GM23338 (cell line): ENCODE data around the gene PRSS48. TPM values are rescaled to one million over a fixed set of nuclear protein-coding genes. Genes with fewer than 3 reads are reported as not detected.

Source experiments
- ATAC-seq: fragments of 200-7000 bp; cut with Tn5 transposase; 3 replicates; pipeline ENCODE4 v1.9.1; 2020
- DNase-seq: peaks from one replicate; pipeline ENCODE4 v3.0.0-alpha.2; 2015; ENCODE audit warnings: low spot score
- H2AFZ ChIP-seq: fragments of 200-600 bp; sonication (generic); 2 replicates; pipeline ENCODE4 v1.8.0; 2016; ENCODE audit warnings: antibody characterized with exemption, mild to moderate bottlenecking, moderate library complexity
- H3F3A ChIP-seq: fragments of 200-600 bp; sonication (generic); replicated peaks from 2 replicates; pipeline ENCODE4 v1.8.0; 2017; ENCODE audit warnings: antibody characterized with exemption, mixed run types, low read depth
- H3K27ac ChIP-seq: fragments of 200-600 bp; sonication (generic); 2 replicates; pipeline ENCODE4 v1.6.1; 2016; ENCODE audit warnings: low read depth
- H3K27me3 ChIP-seq: fragments of 200-600 bp; sonication (generic); 2 replicates; pipeline ENCODE4 v1.8.0; 2016; ENCODE audit warnings: mild to moderate bottlenecking, mixed run types, moderate library complexity; ENCODE audit not compliant: insufficient read depth
- H3K36me3 ChIP-seq: fragments of 200-600 bp; sonication (generic); 2 replicates; pipeline ENCODE4 v1.8.0; 2016; ENCODE audit warnings: mild to moderate bottlenecking; ENCODE audit not compliant: insufficient read depth
- H3K4me1 ChIP-seq: fragments of 200-600 bp; sonication (generic); 2 replicates; pipeline ENCODE4 v1.8.0; 2016; ENCODE audit warnings: mild to moderate bottlenecking, moderate library complexity; ENCODE audit not compliant: insufficient read depth
- H3K4me2 ChIP-seq: fragments of 200-600 bp; sonication (generic); 2 replicates; pipeline ENCODE4 v1.7.1; 2017; ENCODE audit warnings: mixed run types
- H3K4me3 ChIP-seq: fragments of 200-600 bp; sonication (generic); 2 replicates; pipeline ENCODE4 v1.6.1; 2016; ENCODE audit warnings: mixed run types
- H3K79me2 ChIP-seq: fragments of 200-600 bp; sonication (generic); replicated peaks from 2 replicates; pipeline ENCODE4 v1.8.0; 2017; ENCODE audit warnings: mild to moderate bottlenecking; ENCODE audit not compliant: insufficient read depth
- H3K9me2 ChIP-seq: fragments of 200-600 bp; sonication (generic); 2 replicates; pipeline ENCODE4 v1.8.0; 2017; ENCODE audit not compliant: insufficient read depth
- H4K20me1 ChIP-seq: fragments of 200-600 bp; sonication (generic); replicated peaks from 2 replicates; pipeline ENCODE4 v1.8.0; 2017; ENCODE audit warnings: mild to moderate bottlenecking; ENCODE audit not compliant: insufficient read depth
- H3K27ac Mint-ChIP-seq: 2 replicates; pipeline ENCODE4 v1.8.0; 2020; ENCODE audit warnings: inconsistent platforms, mild to moderate bottlenecking, moderate library complexity, mixed read lengths
- H3K27me3 Mint-ChIP-seq: 3 replicates; pipeline ENCODE4 v1.8.0; 2022; ENCODE audit warnings: low read depth, mild to moderate bottlenecking, moderate library complexity, mixed read lengths, inconsistent platforms; ENCODE audit not compliant: insufficient read depth, poor library complexity
- H3K36me3 Mint-ChIP-seq: 3 replicates; pipeline ENCODE4 v1.8.0; 2021; ENCODE audit warnings: low read depth, mild to moderate bottlenecking, inconsistent platforms, moderate library complexity, mixed read lengths
- H3K4me1 Mint-ChIP-seq: 3 replicates; pipeline ENCODE4 v1.8.0; 2020; ENCODE audit warnings: mild to moderate bottlenecking, inconsistent platforms, mixed read lengths
- H3K4me3 Mint-ChIP-seq: 3 replicates; pipeline ENCODE4 v1.8.0; 2021; ENCODE audit warnings: moderate library complexity, mild to moderate bottlenecking, inconsistent platforms, mixed read lengths
- H3K9me3 Mint-ChIP-seq: 3 replicates; pipeline ENCODE4 v1.8.0; 2020; ENCODE audit warnings: moderate library complexity, mild to moderate bottlenecking, inconsistent platforms, mixed read lengths
- CREB1 ChIP-seq: fragments of 250-450 bp; sonication (Bioruptor Pico); IDR thresholded peaks from 2 replicates; pipeline ENCODE4 v1.5.0; 2020; ENCODE audit warnings: low read depth, mild to moderate bottlenecking, moderate library complexity
- EZH2 ChIP-seq: fragments of 200-600 bp; sonication (generic); IDR thresholded peaks from one replicate; pipeline ENCODE4 v1.8.0; 2017; ENCODE audit warnings: antibody characterized with exemption, mild to moderate bottlenecking, low read depth; ENCODE audit not compliant: unreplicated experiment
- EZH2phosphoT487 ChIP-seq: fragments of 200-600 bp; sonication (generic); IDR thresholded peaks from one replicate; pipeline ENCODE4 v1.8.1; 2018; ENCODE audit warnings: antibody characterized with exemption; ENCODE audit not compliant: unreplicated experiment
- JUNB ChIP-seq: IDR thresholded peaks from one replicate; pipeline ENCODE4 v1.6.1; 2016; ENCODE audit warnings: antibody characterized with exemption; ENCODE audit not compliant: unreplicated experiment
- NANOG ChIP-seq: IDR thresholded peaks from 2 replicates; pipeline ENCODE4 v1.6.1; 2016; ENCODE audit warnings: antibody characterized with exemption, borderline replicate concordance
- POLR2AphosphoS5 ChIP-seq: IDR thresholded peaks from 2 replicates; pipeline ENCODE4 v1.6.1; 2016; ENCODE audit warnings: antibody characterized with exemption, low read depth
- STAT1 ChIP-seq: IDR thresholded peaks from one replicate; pipeline ENCODE4 v1.6.1; 2016; ENCODE audit warnings: antibody characterized with exemption; ENCODE audit not compliant: unreplicated experiment
- ZNF114 ChIP-seq: fragments of 250-450 bp; sonication (Bioruptor Pico); IDR thresholded peaks from 2 replicates; pipeline ENCODE4 v1.5.0; 2020; ENCODE audit warnings: mild to moderate bottlenecking, moderate library complexity
- ZNF331 ChIP-seq: fragments of 250-450 bp; sonication (Bioruptor Pico); IDR thresholded peaks from 2 replicates; pipeline ENCODE4 v1.5.0; 2020; ENCODE audit warnings: low read depth, mild to moderate bottlenecking, moderate library complexity
- polyA plus RNA-seq: library from polyadenylated mRNA; unstranded; fragments of >200 nt; fragmentation: Nextera tagmentation; extraction: Ambion mirVana; gene quantifications from 2 replicates; pipeline ENCODE4 v1.2.1, GENCODE V29; 2016
- total RNA-seq: library from RNA; depleted of rRNA; stranded (reverse); fragments of >200 nt; shearing (Covaris generic); gene quantifications from 2 replicates; pipeline ENCODE4 v1.2.3, GENCODE V29; 2014
- TF ChIP-seq, protein P1 (sequence below): IDR thresholded peaks from 2 replicates; pipeline ENCODE4 v1.6.1; 2016; ENCODE audit warnings: antibody characterized with exemption
- TF ChIP-seq, protein P2 (sequence below): fragments of 250-450 bp; sonication (Bioruptor Pico); IDR thresholded peaks from 2 replicates; pipeline ENCODE4 v1.5.0; 2020; ENCODE audit warnings: mild to moderate bottlenecking, moderate library complexity
- TF ChIP-seq, protein P3 (sequence below), 2 experiments: fragments of 200-600 bp in 1 of 2; sonication (generic) in 1 of 2; conservative IDR thresholded peaks; 2 replicates each; pipeline versions ENCODE4 v1.5.1 to v1.6.1; 2016 to 2017; ENCODE audit warnings: antibody characterized with exemption in 2 of 2, low read depth in 2 of 2, mild to moderate bottlenecking in 2 of 2, moderate library complexity in 1 of 2
- TF ChIP-seq, protein P4 (sequence below): IDR thresholded peaks from one replicate; pipeline ENCODE4 v1.6.1; 2018; ENCODE audit warnings: antibody characterized with exemption; ENCODE audit not compliant: unreplicated experiment

Gene PRSS48
- total and polyA plus RNA-seq, 2 experiments from 2014 or later, result 0.36 TPM; not detected in 1

DNA sequence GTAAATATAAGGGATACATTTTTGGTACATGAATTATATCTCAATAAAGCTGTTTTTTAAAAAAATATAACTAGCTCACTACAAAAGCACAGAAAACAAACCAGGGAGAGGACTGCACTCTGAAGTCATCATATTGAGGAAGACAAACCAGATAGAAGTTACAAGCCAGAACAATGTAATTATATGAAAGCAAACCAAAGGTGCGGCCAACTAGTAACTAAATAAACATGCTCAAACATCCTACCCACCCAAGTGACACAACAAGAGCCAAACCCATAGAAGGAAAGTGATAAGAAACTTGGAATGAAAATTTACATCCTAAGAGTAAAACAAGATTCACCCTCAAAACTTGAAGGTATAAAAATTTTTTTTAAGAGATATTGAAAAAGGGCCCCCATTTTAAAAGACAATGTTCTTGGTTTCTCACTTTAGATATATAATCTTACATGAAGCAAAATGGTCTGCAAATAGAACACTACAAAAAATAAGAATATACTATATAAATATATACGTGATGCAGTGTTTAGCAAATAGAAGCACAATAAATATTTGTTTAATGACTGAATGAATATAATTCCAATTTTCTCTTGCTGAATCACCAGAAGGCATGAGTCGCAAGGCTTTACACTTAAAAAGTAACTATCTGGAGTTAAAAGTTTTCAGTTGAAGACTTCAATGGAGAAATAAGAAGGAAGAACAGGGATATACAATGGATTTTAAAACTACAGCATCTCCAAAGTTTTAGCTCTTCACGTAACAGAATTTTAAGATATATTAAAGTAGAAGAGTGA is 52.5 kb downstream of the PRSS48 start:
- H3K4me2 ChIP-seq, result no peak overlapping the region

More for the DNA sequence above, 52.5 kb downstream of the PRSS48 start:
- Histone ChIP-seq H3K79me2 (no peaks in the 10 kb centered on the region), H3F3A (no peaks in the 10 kb centered on the region), H3K9me2 (no peaks in the 10 kb centered on the region), H3K36me3 (no peaks in the 10 kb centered on the region), H2AFZ (no peak overlapping the region), H3K27me3 (no peaks in the 10 kb centered on the region), H3K4me3 (no peak overlapping the region), H3K27ac (no peak overlapping the region), H3K4me1 (peaks cover 3% of the 10 kb centered on the region), H4K20me1 (no peaks in the 10 kb centered on the region)
- no peak overlapping the region for H3K27ac Mint-ChIP-seq
- TF ChIP-seq, protein P1, sequence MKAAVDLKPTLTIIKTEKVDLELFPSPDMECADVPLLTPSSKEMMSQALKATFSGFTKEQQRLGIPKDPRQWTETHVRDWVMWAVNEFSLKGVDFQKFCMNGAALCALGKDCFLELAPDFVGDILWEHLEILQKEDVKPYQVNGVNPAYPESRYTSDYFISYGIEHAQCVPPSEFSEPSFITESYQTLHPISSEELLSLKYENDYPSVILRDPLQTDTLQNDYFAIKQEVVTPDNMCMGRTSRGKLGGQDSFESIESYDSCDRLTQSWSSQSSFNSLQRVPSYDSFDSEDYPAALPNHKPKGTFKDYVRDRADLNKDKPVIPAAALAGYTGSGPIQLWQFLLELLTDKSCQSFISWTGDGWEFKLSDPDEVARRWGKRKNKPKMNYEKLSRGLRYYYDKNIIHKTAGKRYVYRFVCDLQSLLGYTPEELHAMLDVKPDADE, result no peak
- TF ChIP-seq, protein P2, sequence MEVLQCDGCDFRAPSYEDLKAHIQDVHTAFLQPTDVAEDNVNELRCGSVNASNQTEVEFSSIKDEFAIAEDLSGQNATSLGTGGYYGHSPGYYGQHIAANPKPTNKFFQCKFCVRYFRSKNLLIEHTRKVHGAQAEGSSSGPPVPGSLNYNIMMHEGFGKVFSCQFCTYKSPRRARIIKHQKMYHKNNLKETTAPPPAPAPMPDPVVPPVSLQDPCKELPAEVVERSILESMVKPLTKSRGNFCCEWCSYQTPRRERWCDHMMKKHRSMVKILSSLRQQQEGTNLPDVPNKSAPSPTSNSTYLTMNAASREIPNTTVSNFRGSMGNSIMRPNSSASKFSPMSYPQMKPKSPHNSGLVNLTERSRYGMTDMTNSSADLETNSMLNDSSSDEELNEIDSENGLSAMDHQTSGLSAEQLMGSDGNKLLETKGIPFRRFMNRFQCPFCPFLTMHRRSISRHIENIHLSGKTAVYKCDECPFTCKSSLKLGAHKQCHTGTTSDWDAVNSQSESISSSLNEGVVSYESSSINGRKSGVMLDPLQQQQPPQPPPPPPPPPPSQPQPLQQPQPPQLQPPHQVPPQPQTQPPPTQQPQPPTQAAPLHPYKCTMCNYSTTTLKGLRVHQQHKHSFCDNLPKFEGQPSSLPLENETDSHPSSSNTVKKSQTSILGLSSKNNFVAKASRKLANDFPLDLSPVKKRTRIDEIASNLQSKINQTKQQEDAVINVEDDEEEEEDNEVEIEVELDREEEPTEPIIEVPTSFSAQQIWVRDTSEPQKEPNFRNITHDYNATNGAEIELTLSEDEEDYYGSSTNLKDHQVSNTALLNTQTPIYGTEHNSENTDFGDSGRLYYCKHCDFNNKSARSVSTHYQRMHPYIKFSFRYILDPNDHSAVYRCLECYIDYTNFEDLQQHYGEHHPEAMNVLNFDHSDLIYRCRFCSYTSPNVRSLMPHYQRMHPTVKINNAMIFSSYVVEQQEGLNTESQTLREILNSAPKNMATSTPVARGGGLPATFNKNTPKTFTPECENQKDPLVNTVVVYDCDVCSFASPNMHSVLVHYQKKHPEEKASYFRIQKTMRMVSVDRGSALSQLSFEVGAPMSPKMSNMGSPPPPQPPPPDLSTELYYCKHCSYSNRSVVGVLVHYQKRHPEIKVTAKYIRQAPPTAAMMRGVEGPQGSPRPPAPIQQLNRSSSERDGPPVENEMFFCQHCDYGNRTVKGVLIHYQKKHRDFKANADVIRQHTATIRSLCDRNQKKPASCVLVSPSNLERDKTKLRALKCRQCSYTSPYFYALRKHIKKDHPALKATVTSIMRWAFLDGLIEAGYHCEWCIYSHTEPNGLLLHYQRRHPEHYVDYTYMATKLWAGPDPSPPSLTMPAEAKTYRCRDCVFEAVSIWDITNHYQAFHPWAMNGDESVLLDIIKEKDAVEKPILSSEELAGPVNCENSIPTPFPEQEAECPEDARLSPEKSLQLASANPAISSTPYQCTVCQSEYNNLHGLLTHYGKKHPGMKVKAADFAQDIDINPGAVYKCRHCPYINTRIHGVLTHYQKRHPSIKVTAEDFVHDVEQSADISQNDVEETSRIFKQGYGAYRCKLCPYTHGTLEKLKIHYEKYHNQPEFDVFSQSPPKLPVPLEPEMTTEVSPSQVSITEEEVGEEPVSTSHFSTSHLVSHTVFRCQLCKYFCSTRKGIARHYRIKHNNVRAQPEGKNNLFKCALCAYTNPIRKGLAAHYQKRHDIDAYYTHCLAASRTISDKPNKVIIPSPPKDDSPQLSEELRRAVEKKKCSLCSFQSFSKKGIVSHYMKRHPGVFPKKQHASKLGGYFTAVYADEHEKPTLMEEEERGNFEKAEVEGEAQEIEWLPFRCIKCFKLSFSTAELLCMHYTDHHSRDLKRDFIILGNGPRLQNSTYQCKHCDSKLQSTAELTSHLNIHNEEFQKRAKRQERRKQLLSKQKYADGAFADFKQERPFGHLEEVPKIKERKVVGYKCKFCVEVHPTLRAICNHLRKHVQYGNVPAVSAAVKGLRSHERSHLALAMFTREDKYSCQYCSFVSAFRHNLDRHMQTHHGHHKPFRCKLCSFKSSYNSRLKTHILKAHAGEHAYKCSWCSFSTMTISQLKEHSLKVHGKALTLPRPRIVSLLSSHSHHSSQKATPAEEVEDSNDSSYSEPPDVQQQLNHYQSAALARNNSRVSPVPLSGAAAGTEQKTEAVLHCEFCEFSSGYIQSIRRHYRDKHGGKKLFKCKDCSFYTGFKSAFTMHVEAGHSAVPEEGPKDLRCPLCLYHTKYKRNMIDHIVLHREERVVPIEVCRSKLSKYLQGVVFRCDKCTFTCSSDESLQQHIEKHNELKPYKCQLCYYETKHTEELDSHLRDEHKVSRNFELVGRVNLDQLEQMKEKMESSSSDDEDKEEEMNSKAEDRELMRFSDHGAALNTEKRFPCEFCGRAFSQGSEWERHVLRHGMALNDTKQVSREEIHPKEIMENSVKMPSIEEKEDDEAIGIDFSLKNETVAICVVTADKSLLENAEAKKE (CRISPR knock-in tag), result no peak
- no peak for TF ChIP-seq NANOG
- TF ChIP-seq EZH2phosphoT487, result no peak
- TF ChIP-seq, protein P3, sequence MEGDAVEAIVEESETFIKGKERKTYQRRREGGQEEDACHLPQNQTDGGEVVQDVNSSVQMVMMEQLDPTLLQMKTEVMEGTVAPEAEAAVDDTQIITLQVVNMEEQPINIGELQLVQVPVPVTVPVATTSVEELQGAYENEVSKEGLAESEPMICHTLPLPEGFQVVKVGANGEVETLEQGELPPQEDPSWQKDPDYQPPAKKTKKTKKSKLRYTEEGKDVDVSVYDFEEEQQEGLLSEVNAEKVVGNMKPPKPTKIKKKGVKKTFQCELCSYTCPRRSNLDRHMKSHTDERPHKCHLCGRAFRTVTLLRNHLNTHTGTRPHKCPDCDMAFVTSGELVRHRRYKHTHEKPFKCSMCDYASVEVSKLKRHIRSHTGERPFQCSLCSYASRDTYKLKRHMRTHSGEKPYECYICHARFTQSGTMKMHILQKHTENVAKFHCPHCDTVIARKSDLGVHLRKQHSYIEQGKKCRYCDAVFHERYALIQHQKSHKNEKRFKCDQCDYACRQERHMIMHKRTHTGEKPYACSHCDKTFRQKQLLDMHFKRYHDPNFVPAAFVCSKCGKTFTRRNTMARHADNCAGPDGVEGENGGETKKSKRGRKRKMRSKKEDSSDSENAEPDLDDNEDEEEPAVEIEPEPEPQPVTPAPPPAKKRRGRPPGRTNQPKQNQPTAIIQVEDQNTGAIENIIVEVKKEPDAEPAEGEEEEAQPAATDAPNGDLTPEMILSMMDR (conservative IDR thresholded peaks at IDR 0.05; ENCODE audit: low read depth in 2 of 2), result no peak
- no peak for TF ChIP-seq POLR2AphosphoS5
- no peak for TF ChIP-seq ZNF114 (CRISPR knock-in tag)
- TF ChIP-seq JUNB, result no peak
- no peak for TF ChIP-seq ZNF331 (CRISPR knock-in tag)
- TF ChIP-seq EZH2, result no peak
- TF ChIP-seq, protein P4, sequence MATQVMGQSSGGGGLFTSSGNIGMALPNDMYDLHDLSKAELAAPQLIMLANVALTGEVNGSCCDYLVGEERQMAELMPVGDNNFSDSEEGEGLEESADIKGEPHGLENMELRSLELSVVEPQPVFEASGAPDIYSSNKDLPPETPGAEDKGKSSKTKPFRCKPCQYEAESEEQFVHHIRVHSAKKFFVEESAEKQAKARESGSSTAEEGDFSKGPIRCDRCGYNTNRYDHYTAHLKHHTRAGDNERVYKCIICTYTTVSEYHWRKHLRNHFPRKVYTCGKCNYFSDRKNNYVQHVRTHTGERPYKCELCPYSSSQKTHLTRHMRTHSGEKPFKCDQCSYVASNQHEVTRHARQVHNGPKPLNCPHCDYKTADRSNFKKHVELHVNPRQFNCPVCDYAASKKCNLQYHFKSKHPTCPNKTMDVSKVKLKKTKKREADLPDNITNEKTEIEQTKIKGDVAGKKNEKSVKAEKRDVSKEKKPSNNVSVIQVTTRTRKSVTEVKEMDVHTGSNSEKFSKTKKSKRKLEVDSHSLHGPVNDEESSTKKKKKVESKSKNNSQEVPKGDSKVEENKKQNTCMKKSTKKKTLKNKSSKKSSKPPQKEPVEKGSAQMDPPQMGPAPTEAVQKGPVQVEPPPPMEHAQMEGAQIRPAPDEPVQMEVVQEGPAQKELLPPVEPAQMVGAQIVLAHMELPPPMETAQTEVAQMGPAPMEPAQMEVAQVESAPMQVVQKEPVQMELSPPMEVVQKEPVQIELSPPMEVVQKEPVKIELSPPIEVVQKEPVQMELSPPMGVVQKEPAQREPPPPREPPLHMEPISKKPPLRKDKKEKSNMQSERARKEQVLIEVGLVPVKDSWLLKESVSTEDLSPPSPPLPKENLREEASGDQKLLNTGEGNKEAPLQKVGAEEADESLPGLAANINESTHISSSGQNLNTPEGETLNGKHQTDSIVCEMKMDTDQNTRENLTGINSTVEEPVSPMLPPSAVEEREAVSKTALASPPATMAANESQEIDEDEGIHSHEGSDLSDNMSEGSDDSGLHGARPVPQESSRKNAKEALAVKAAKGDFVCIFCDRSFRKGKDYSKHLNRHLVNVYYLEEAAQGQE, result no peak
- no peak for TF ChIP-seq CREB1 (CRISPR knock-in tag)
- no peak for TF ChIP-seq STAT1
- H3K4me1 Mint-ChIP-seq, result peaks cover 13% of the 10 kb centered on the region
- no peak for ATAC-seq
- H3K9me3 Mint-ChIP-seq, result no peaks in the 10 kb centered on the region
- H3K4me3 Mint-ChIP-seq, result no peak overlapping the region
- no peak for DNase-seq
- no peaks in the 10 kb centered on the region for H3K36me3 Mint-ChIP-seq
- H3K27me3 Mint-ChIP-seq, result peaks cover 4% of the 10 kb centered on the region
